IMR-90 (cell line): ENCODE results near the gene ADGRG7. TPM values are rescaled to one million over a fixed set of nuclear protein-coding genes. Genes with fewer than 3 reads are reported as not detected.

Experiments
- ATAC-seq: fragments of 200-7000 bp; cut with Tn5 transposase; 2 replicates; pipeline ENCODE4 v1.9.1; 2020; ENCODE audit warnings: low read depth, mild to moderate bottlenecking, moderate library complexity
- BruUV-seq: library from RNA; stranded (reverse); fragments of 400-500 nt; replicated peaks from 2 replicates; lab custom pipeline; 2021; lab: Mats Ljungman, UMichigan
- CTCF ChIA-PET: fragments of 300-600 bp; formaldehyde crosslinking; extraction: SDS; loops from one replicate; lab custom pipeline; 2021; ENCODE audit warnings: antibody characterized with exemption; lab: Yijun Ruan, JAX
- POLR2A ChIA-PET: fragments of 300-600 bp; sonication (Branson Sonifier 250); formaldehyde crosslinking; loops from one replicate; lab custom pipeline; 2022; ENCODE audit warnings: antibody characterized with exemption; ENCODE audit not compliant: unreplicated experiment; lab: Charles Lee
- DNase-seq: peaks from one replicate; pipeline ENCODE4 v3.0.0; 2013
- H2AFZ ChIP-seq: replicated peaks from 2 replicates; pipeline ENCODE3; 2013; ENCODE audit warnings: low read length, mild to moderate bottlenecking; ENCODE audit not compliant: poor library complexity
- H2AK5ac ChIP-seq: 2 replicates; pipeline ENCODE4 v1.6.1; 2013; ENCODE audit warnings: low read depth, low read length, inconsistent platforms
- H2AK9ac ChIP-seq: replicated peaks from 2 replicates; pipeline ENCODE3; 2013; ENCODE audit warnings: mild to moderate bottlenecking, low read depth, low read length, moderate library complexity; ENCODE audit not compliant: poor library complexity
- H2BK120ac ChIP-seq: 2 replicates; pipeline ENCODE4 v1.6.1; 2013; ENCODE audit warnings: low read depth, low read length, inconsistent platforms
- H2BK15ac ChIP-seq: 3 replicates; pipeline ENCODE4 v1.6.1; 2013; ENCODE audit warnings: low read depth, low read length, inconsistent platforms
- H2BK20ac ChIP-seq: 2 replicates; pipeline ENCODE4 v1.6.1; 2013; ENCODE audit warnings: low read depth, mild to moderate bottlenecking, inconsistent platforms, low read length, moderate library complexity
- H2BK5ac ChIP-seq: 2 replicates; pipeline ENCODE4 v1.6.1; 2013; ENCODE audit warnings: mild to moderate bottlenecking, low read depth, low read length, inconsistent platforms; ENCODE audit not compliant: poor library complexity, severe bottlenecking
- H3K14ac ChIP-seq: replicated peaks from 2 replicates; pipeline ENCODE4 v1.6.1; 2013; ENCODE audit warnings: low read depth, low read length, inconsistent platforms
- H3K18ac ChIP-seq: 2 replicates; pipeline ENCODE4 v1.6.1; 2013; ENCODE audit warnings: low read depth, low read length, control low read depth
- H3K23ac ChIP-seq: 2 replicates; pipeline ENCODE4 v1.6.1; 2013; ENCODE audit warnings: low read depth, low read length, inconsistent platforms
- H3K27ac ChIP-seq: 2 replicates; pipeline ENCODE4 v1.5.1; 2013; ENCODE audit warnings: mild to moderate bottlenecking, control low read depth, low read length; ENCODE audit not compliant: insufficient read depth
- H3K27me3 ChIP-seq: 2 replicates; pipeline ENCODE4 v1.6.1; 2013; ENCODE audit warnings: low read length; ENCODE audit not compliant: control insufficient read depth, insufficient read depth
- H3K36me3 ChIP-seq: 2 replicates; pipeline ENCODE4 v1.6.1; 2013; ENCODE audit warnings: low read length, mixed read lengths; ENCODE audit not compliant: control insufficient read depth, insufficient read depth
- H3K4ac ChIP-seq: 2 replicates; pipeline ENCODE4 v1.6.1; 2013; ENCODE audit warnings: low read depth, low read length, inconsistent platforms
- H3K4me1 ChIP-seq: 2 replicates; pipeline ENCODE4 v1.6.1; 2013; ENCODE audit warnings: low read length, mixed read lengths; ENCODE audit not compliant: control insufficient read depth, insufficient read depth
- H3K4me2 ChIP-seq: 2 replicates; pipeline ENCODE4 v1.6.1; 2013; ENCODE audit warnings: low read depth, mild to moderate bottlenecking, control low read depth, low read length, moderate library complexity
- H3K4me3 ChIP-seq: 2 replicates; pipeline ENCODE4 v1.5.1; 2013; ENCODE audit warnings: low read depth, mild to moderate bottlenecking, control low read depth, low read length, moderate library complexity; ENCODE audit not compliant: insufficient read depth
- H3K56ac ChIP-seq: 2 replicates; pipeline ENCODE4 v1.6.1; 2013; ENCODE audit warnings: low read length, inconsistent platforms; ENCODE audit not compliant: insufficient read depth; ENCODE audit errors: extremely low read depth
- H3K79me1 ChIP-seq, 2 experiments: 2 replicates each; pipeline ENCODE4 v1.6.1; 2013; ENCODE audit warnings: low read length in 2 of 2, inconsistent platforms in 1 of 2, low read depth in 1 of 2
- H3K9ac ChIP-seq: 2 replicates; pipeline ENCODE4 v1.6.1; 2013; ENCODE audit warnings: low read depth, low read length, control low read depth
- H3K9me1 ChIP-seq: 2 replicates; pipeline ENCODE4 v1.6.1; 2013; ENCODE audit warnings: low read length, inconsistent platforms; ENCODE audit not compliant: insufficient read depth
- H3K9me3 ChIP-seq: 2 replicates; pipeline ENCODE4 v1.6.1; 2013; ENCODE audit warnings: low read length; ENCODE audit not compliant: control insufficient read depth, insufficient read depth
- H4K20me1 ChIP-seq: 2 replicates; pipeline ENCODE4 v1.6.1; 2013; ENCODE audit warnings: low read length, inconsistent platforms; ENCODE audit not compliant: insufficient read depth
- H4K5ac ChIP-seq: 2 replicates; pipeline ENCODE4 v1.6.1; 2013; ENCODE audit warnings: mild to moderate bottlenecking, low read depth, low read length, control low read depth
- H4K8ac ChIP-seq, 2 experiments: 2 replicates each; pipeline ENCODE4 v1.6.1; 2013; ENCODE audit warnings: low read depth in 2 of 2, low read length in 2 of 2, control low read depth in 1 of 2, inconsistent platforms in 1 of 2
- H4K91ac ChIP-seq: 2 replicates; pipeline ENCODE4 v1.6.1; 2013; ENCODE audit warnings: low read depth, low read length, inconsistent platforms; ENCODE audit not compliant: insufficient read depth
- FOS ChIP-seq: fragments of 150-350 bp; IDR thresholded peaks from 2 replicates; pipeline ENCODE4 v1.6.1; 2016; ENCODE audit warnings: low read depth, low read length
- NFE2L2 ChIP-seq: fragments of 150-350 bp; IDR thresholded peaks from 2 replicates; pipeline ENCODE4 v1.6.1; 2016; ENCODE audit warnings: low read depth, mild to moderate bottlenecking, low read length
- RFX5 ChIP-seq: IDR thresholded peaks from 2 replicates; pipeline ENCODE4 v1.8.0; 2012; ENCODE audit warnings: low read depth, mild to moderate bottlenecking, low read length, moderate library complexity
- WGBS, 2 experiments: methylation state at CpG; one replicate each; pipeline versions ENCODE4 v1.1.5 to v1.1.7; 2013; ENCODE audit warnings: missing lambda C conversion rate in 2 of 2; ENCODE audit not compliant: insufficient read length in 1 of 2; ENCODE audit errors: extremely low coverage in 2 of 2; 5-methylcytosine and 5-hydroxymethylcytosine counted together
- dilution Hi-C: fragments of 300-500 bp; cut with HindIII; formaldehyde crosslinking; loops from one replicate; pipeline ENCODE4 v1.14.3; 2018; ENCODE audit warnings: low sequenced_read_pairs; ENCODE audit not compliant: unreplicated experiment
- in situ Hi-C: fragments of 300-500 bp; cut with MboI; formaldehyde crosslinking; loops from 3 replicates; pipeline ENCODE4 v1.14.3; 2019; ENCODE audit warnings: low sequenced_read_pairs, inconsistent platforms, mixed read lengths
- intact Hi-C: fragments of 100-400 bp; cut with micrococcal nuclease; formaldehyde crosslinking; loops from 2 replicates; pipeline ENCODE4 v1.10.0; 2022
- polyA plus RNA-seq, 3 experiments: library from polyadenylated mRNA; depleted of rRNA; stranded (reverse); fragments of >200 nt; gene quantifications; 2 replicates each; pipeline ENCODE4 v1.2.3, GENCODE V29; 2012; ENCODE audit warnings: low replicate concordance in 1 of 3
- total RNA-seq: library from RNA; depleted of rRNA; stranded (reverse); fragments of >200 nt; gene quantifications from 2 replicates; pipeline ENCODE4 v1.2.3, GENCODE V29; 2012

ADGRG7 gene
- total and polyA plus RNA-seq, 2 of the 4 experiments (the other 2 are of a cell fraction): not detected

DNA sequence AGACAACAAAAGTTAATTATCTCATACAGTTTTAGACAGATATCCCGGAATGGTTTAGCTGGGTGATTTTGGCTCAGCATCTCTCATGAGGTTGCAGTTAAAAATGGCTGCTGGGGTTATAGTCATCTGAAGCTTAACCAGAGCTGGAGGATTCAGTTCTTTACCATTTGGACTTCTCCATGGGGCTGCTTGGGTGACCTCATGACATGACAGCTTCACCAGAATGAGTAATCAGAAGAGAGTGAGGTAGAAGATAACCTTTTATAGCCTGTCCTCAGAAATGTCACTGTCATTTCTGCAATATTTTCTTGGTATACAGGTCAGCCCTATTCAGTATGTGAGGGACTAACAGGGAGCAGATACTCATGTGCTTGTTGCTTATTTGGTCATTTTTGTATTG, 130.8 kb downstream of the ADGRG7 start:
- Histone ChIP-seq H3K36me3 (peaks cover 33% of the 10 kb centered on the region), H2AFZ (no peak overlapping the region), H2BK5ac (no peak overlapping the region), H3K18ac (no peak overlapping the region), H3K27me3 (no peaks in the 10 kb centered on the region), H3K23ac (no peak overlapping the region), H3K79me1 (peaks cover 18 to 37% of the 10 kb centered on the region in 2 experiments), H3K4me1 (no peaks in the 10 kb centered on the region), H2BK20ac (no peak overlapping the region), H3K4ac (no peak overlapping the region), H2BK120ac (no peak overlapping the region), H2AK9ac (no peak overlapping the region), H2AK5ac (no peak overlapping the region), H3K9ac (no peak overlapping the region), H3K4me2 (no peak overlapping the region), H3K56ac (no peak overlapping the region), H4K91ac (no peak overlapping the region), H3K9me1 (no peaks in the 10 kb centered on the region), H4K5ac (no peak overlapping the region), H4K8ac (no peak overlapping the region), H4K20me1 (peaks cover 18% of the 10 kb centered on the region), H2BK15ac (no peak overlapping the region), H3K14ac (no peak overlapping the region), H3K9me3 (no peaks in the 10 kb centered on the region), H3K27ac (no peak overlapping the region), H3K4me3 (no peak overlapping the region)
- ChIA-PET CTCF (no interaction called here), POLR2A (no interaction called here)
- dilution Hi-C loops: no loop called here
- ATAC-seq (no peak), DNase-seq (no peak)
- WGBS, 2 experiments: no CpG with 5 or more reads among the region's 1 CpG
- no TSS peak for BruUV-seq
- in situ Hi-C loops: loop anchor here (25.0 kb wide), 1 partner anchor 903 kb away; no protein-coding TSS in a partner anchor
- no peak for TF ChIP-seq NFE2L2
- no peak for TF ChIP-seq RFX5
- TF ChIP-seq FOS: no peak
- intact Hi-C loops: no loop called here
